SK-N-SH treated with all-trans-retinoic acid at 6 μM for 48 hours (cell line): ENCODE results near the gene CORO1C.

Experiments used
- ATAC-seq: fragments of 200-7000 bp; cut with Tn5 transposase; 3 replicates; pipeline ENCODE4 v1.9.1; 2020; ENCODE audit warnings: mild to moderate bottlenecking, moderate library complexity
- ARNTL ChIP-seq: fragments of 450-650 bp; formaldehyde crosslinking; IDR thresholded peaks from 2 replicates; pipeline ENCODE4 v1.5.0; 2020; ENCODE audit warnings: low read depth, mild to moderate bottlenecking, moderate library complexity, borderline replicate concordance
- BACH2 ChIP-seq: fragments of 250-450 bp; sonication (Bioruptor Pico); IDR thresholded peaks from 2 replicates; pipeline ENCODE4 v1.9.0; 2021; ENCODE audit warnings: mild to moderate bottlenecking, borderline replicate concordance
- CREB5 ChIP-seq: fragments of 250-450 bp; sonication (Bioruptor Pico); IDR thresholded peaks from 2 replicates; pipeline ENCODE4 v1.5.1; 2020; ENCODE audit warnings: low read depth, mild to moderate bottlenecking, moderate library complexity
- CSDC2 ChIP-seq: fragments of 250-450 bp; sonication (Bioruptor Pico); IDR thresholded peaks from 2 replicates; pipeline ENCODE4 v1.5.0; 2020; ENCODE audit warnings: mild to moderate bottlenecking, moderate library complexity
- CSRNP3 ChIP-seq: fragments of 250-450 bp; sonication (Bioruptor Pico); IDR thresholded peaks from 2 replicates; pipeline ENCODE4 v1.5.1; 2021; ENCODE audit warnings: mild to moderate bottlenecking, moderate library complexity
- ESRRG ChIP-seq: fragments of 250-450 bp; sonication (Bioruptor Pico); IDR thresholded peaks from 2 replicates; pipeline ENCODE4 v1.6.1; 2021; ENCODE audit warnings: mild to moderate bottlenecking
- GLIS3 ChIP-seq: fragments of 250-450 bp; sonication (Bioruptor Pico); IDR thresholded peaks from 2 replicates; pipeline ENCODE4 v1.5.0; 2020; ENCODE audit warnings: mild to moderate bottlenecking, moderate library complexity
- ISL1 ChIP-seq: fragments of 250-450 bp; sonication (Bioruptor Pico); IDR thresholded peaks from 2 replicates; pipeline ENCODE4 v2.1.2; 2022; ENCODE audit warnings: mild to moderate bottlenecking, moderate library complexity
- OSR1 ChIP-seq: fragments of 250-450 bp; sonication (Bioruptor Pico); IDR thresholded peaks from 2 replicates; pipeline ENCODE4 v1.8.0; 2022; ENCODE audit warnings: moderate library complexity, mild to moderate bottlenecking, inconsistent platforms
- PPARA ChIP-seq: fragments of 250-450 bp; sonication (Bioruptor Pico); IDR thresholded peaks from 2 replicates; pipeline ENCODE4 v1.5.0; 2020; ENCODE audit warnings: mild to moderate bottlenecking, borderline replicate concordance
- RARB ChIP-seq: fragments of 250-450 bp; sonication (Bioruptor Pico); IDR thresholded peaks from 2 replicates; pipeline ENCODE4 v1.8.0; 2021; ENCODE audit warnings: mild to moderate bottlenecking, moderate library complexity
- SNAI2 ChIP-seq: fragments of 250-450 bp; sonication (Bioruptor Pico); IDR thresholded peaks from 2 replicates; pipeline ENCODE4 v1.5.0; 2020; ENCODE audit warnings: mild to moderate bottlenecking, moderate library complexity
- TCF4 ChIP-seq: fragments of 250-450 bp; sonication (Bioruptor Pico); IDR thresholded peaks from 2 replicates; pipeline ENCODE4 v1.8.0; 2021; ENCODE audit warnings: mild to moderate bottlenecking, moderate library complexity, borderline replicate concordance
- TOX ChIP-seq: fragments of 250-450 bp; sonication (Bioruptor Pico); IDR thresholded peaks from 2 replicates; pipeline ENCODE4 v1.8.0; 2021; ENCODE audit warnings: mild to moderate bottlenecking, moderate library complexity, borderline replicate concordance
- ZC3H10 ChIP-seq: fragments of 250-450 bp; sonication (Bioruptor Pico); IDR thresholded peaks from 2 replicates; pipeline ENCODE4 v1.5.1; 2021; ENCODE audit warnings: mild to moderate bottlenecking, moderate library complexity
- ZNF565 ChIP-seq: fragments of 450-650 bp; formaldehyde crosslinking; conservative IDR thresholded peaks from 2 replicates; pipeline ENCODE4 v1.5.0; 2020; ENCODE audit warnings: low read depth, mild to moderate bottlenecking, moderate library complexity
- ZNF8 ChIP-seq: fragments of 450-650 bp; formaldehyde crosslinking; IDR thresholded peaks from 2 replicates; pipeline ENCODE4 v1.5.0; 2020; ENCODE audit warnings: mild to moderate bottlenecking, moderate library complexity
- TF ChIP-seq, protein P1 (sequence below): fragments of 250-450 bp; sonication (Bioruptor Pico); IDR thresholded peaks from 2 replicates; pipeline ENCODE4 v1.5.0; 2020; ENCODE audit warnings: mild to moderate bottlenecking, moderate library complexity
- TF ChIP-seq, protein P2 (sequence below): fragments of 250-450 bp; sonication (Bioruptor Pico); IDR thresholded peaks from 2 replicates; pipeline ENCODE4 v1.8.0; 2020; ENCODE audit warnings: mild to moderate bottlenecking, moderate library complexity, borderline replicate concordance

The CORO1C gene

DNA sequence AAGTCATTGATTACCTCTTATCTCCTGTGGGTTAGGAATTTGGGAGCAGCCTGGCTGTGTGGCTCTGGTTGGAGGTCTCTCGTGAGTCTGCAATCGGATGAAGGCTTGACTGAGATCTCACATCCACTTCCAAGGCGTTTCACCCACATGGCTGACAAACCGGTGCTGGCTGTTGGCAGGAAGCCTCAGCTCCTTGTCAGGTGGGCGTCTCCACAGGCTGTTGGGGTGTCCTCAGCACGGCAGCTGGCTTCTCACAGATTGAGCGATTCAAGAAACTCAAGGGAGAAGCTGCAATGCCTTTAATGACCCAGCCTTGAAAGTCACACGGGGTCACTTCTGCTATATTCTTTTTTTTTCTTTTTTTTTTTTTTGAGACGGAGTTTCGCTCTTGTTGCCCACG is 28.6 kb upstream of the CORO1C start (continued):
- TF ChIP-seq CSRNP3 (CRISPR knock-in tag) (no peak), BACH2 (CRISPR knock-in tag) (no peak), CREB5 (CRISPR knock-in tag) (no peak), PPARA (CRISPR knock-in tag) (no peak), GLIS3 (CRISPR knock-in tag) (no peak), TOX (CRISPR knock-in tag) (no peak), OSR1 (no peak)
- TF ChIP-seq, protein P1, sequence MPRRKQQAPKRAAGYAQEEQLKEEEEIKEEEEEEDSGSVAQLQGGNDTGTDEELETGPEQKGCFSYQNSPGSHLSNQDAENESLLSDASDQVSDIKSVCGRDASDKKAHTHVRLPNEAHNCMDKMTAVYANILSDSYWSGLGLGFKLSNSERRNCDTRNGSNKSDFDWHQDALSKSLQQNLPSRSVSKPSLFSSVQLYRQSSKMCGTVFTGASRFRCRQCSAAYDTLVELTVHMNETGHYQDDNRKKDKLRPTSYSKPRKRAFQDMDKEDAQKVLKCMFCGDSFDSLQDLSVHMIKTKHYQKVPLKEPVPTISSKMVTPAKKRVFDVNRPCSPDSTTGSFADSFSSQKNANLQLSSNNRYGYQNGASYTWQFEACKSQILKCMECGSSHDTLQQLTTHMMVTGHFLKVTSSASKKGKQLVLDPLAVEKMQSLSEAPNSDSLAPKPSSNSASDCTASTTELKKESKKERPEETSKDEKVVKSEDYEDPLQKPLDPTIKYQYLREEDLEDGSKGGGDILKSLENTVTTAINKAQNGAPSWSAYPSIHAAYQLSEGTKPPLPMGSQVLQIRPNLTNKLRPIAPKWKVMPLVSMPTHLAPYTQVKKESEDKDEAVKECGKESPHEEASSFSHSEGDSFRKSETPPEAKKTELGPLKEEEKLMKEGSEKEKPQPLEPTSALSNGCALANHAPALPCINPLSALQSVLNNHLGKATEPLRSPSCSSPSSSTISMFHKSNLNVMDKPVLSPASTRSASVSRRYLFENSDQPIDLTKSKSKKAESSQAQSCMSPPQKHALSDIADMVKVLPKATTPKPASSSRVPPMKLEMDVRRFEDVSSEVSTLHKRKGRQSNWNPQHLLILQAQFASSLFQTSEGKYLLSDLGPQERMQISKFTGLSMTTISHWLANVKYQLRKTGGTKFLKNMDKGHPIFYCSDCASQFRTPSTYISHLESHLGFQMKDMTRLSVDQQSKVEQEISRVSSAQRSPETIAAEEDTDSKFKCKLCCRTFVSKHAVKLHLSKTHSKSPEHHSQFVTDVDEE (CRISPR knock-in tag): no peak
- TF ChIP-seq, all 23 proteins: peak for 0

DNA sequence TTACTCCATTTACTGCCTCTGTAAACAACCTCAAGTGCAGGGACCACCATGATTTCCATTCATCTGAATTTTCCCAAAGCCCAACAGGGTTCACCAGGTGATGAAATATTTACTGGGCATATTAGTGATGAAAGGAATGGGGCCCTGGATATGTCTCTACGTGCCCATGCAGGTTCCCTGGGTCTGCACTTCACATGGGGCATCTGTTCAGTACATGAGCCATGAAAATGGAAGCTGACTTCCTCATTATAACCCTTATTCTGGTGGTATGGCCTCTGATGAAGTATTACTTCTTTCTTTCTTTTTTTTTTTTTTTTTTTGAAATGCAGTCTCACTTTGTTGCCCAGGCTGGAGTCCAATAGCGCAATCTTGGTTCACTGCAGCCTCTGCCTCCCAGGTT is 26.5 kb upstream of the CORO1C start:
- no peak for ATAC-seq
- no peak for TF ChIP-seq ZC3H10
- no peak for TF ChIP-seq OSR1
- TF ChIP-seq ZNF8 (CRISPR knock-in tag): no peak
- no peak for TF ChIP-seq CSRNP3 (CRISPR knock-in tag)
- TF ChIP-seq ISL1 (CRISPR knock-in tag): no peak
- no peak for TF ChIP-seq ESRRG
- no peak for TF ChIP-seq GLIS3 (CRISPR knock-in tag)
- TF ChIP-seq PPARA (CRISPR knock-in tag): no peak

GRCh38 chr12:108756421-108756820 is 25.1 kb upstream of the CORO1C start:
- ATAC-seq: no peak
- TF ChIP-seq ZNF8 (CRISPR knock-in tag) (no peak), PPARA (CRISPR knock-in tag) (no peak), CSDC2 (CRISPR knock-in tag) (no peak), TOX (CRISPR knock-in tag) (no peak), ZC3H10 (no peak), SNAI2 (CRISPR knock-in tag) (no peak), ARNTL (no peak), ZNF565 (no peak), TCF4 (no peak)

- TF ChIP-seq, protein P2, sequence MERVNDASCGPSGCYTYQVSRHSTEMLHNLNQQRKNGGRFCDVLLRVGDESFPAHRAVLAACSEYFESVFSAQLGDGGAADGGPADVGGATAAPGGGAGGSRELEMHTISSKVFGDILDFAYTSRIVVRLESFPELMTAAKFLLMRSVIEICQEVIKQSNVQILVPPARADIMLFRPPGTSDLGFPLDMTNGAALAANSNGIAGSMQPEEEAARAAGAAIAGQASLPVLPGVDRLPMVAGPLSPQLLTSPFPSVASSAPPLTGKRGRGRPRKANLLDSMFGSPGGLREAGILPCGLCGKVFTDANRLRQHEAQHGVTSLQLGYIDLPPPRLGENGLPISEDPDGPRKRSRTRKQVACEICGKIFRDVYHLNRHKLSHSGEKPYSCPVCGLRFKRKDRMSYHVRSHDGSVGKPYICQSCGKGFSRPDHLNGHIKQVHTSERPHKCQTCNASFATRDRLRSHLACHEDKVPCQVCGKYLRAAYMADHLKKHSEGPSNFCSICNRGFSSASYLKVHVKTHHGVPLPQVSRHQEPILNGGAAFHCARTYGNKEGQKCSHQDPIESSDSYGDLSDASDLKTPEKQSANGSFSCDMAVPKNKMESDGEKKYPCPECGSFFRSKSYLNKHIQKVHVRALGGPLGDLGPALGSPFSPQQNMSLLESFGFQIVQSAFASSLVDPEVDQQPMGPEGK: no peak
- TF ChIP-seq RARB (CRISPR knock-in tag): no peak
- TF ChIP-seq CREB5 (CRISPR knock-in tag): no peak
- TF ChIP-seq BACH2 (CRISPR knock-in tag): no peak
- no peak for TF ChIP-seq OSR1
- no peak for TF ChIP-seq ARNTL
- TF ChIP-seq, protein P1 (CRISPR knock-in tag): no peak
- no peak for ATAC-seq
Observed at GRCh38 chr12:108755481-108755880, 24.2 kb upstream of the CORO1C start.
